Astrocyte of the spinal cord (primary cell): Measurements from ENCODE around the gene SRRT.

Experiments
- DNase-seq: peaks from one replicate; pipeline ENCODE4 v3.0.0; 2011; ENCODE audit warnings: low read depth, low spot score
- H3K4me3 ChIP-seq: 2 replicates; pipeline ENCODE4 v1.5.1; 2011; ENCODE audit warnings: low read depth, mild to moderate bottlenecking, low read length, moderate library complexity
- in situ Hi-C: cut with HindIII; loops from 2 replicates; pipeline ENCODE4 v1.10.0; 2017; ENCODE audit warnings: low sequenced_read_pairs
- TF ChIP-seq, protein P1 (sequence below): IDR thresholded peaks from 2 replicates; pipeline ENCODE4 v1.5.1; 2012; ENCODE audit warnings: low read depth, mild to moderate bottlenecking, low read length, inconsistent platforms

SRRT gene, protein sequence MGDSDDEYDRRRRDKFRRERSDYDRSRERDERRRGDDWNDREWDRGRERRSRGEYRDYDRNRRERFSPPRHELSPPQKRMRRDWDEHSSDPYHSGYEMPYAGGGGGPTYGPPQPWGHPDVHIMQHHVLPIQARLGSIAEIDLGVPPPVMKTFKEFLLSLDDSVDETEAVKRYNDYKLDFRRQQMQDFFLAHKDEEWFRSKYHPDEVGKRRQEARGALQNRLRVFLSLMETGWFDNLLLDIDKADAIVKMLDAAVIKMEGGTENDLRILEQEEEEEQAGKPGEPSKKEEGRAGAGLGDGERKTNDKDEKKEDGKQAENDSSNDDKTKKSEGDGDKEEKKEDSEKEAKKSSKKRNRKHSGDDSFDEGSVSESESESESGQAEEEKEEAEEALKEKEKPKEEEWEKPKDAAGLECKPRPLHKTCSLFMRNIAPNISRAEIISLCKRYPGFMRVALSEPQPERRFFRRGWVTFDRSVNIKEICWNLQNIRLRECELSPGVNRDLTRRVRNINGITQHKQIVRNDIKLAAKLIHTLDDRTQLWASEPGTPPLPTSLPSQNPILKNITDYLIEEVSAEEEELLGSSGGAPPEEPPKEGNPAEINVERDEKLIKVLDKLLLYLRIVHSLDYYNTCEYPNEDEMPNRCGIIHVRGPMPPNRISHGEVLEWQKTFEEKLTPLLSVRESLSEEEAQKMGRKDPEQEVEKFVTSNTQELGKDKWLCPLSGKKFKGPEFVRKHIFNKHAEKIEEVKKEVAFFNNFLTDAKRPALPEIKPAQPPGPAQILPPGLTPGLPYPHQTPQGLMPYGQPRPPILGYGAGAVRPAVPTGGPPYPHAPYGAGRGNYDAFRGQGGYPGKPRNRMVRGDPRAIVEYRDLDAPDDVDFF

DNA sequence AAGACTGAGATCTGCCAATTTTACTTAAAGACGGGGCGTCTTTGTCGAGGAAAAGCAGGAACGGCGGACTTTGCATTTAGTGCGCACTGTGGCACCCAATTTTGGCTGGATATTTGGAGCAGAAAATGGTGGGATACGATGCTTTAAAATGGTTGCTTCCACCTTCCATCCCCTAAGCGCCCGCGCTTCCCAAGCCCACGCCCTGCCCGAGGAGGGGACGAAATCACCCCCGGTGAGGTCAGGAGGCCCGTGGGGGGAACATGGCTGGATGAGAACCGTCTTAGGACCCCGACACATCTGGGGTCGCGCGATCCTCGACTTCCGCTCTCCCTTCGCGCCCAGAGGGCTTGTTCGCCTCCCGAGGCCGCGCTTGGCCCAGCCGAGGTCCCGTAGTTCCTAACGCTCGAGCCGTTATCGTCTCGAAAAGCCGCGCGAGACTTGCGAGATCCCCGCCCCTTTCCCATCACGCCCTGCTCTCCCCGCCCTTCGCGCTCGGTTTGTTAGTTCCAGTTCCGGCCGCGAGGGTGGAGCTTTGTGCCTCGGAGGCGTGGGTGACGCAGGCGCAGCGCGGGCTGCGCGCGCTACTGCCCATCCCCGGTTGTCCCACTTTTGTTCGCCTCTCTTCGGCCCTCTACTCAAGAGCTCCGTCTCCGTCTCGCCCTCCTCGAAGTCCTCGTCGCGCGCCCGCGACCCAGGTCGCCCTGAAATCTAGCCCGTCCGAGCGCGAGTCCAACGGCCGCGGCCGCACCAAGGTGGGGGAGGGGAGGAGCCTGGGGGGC, at the start of gene SRRT:
SRRT (plus strand) TSS at position 527 of the 779 bp plus-strand sequence. CDS start 488 bp downstream, outside the sequence.
- in situ Hi-C loops = no loop called here
- H3K4me3 ChIP-seq = peak within 1 kb of the TSS; percentile 97
- TF ChIP-seq, protein P1, sequence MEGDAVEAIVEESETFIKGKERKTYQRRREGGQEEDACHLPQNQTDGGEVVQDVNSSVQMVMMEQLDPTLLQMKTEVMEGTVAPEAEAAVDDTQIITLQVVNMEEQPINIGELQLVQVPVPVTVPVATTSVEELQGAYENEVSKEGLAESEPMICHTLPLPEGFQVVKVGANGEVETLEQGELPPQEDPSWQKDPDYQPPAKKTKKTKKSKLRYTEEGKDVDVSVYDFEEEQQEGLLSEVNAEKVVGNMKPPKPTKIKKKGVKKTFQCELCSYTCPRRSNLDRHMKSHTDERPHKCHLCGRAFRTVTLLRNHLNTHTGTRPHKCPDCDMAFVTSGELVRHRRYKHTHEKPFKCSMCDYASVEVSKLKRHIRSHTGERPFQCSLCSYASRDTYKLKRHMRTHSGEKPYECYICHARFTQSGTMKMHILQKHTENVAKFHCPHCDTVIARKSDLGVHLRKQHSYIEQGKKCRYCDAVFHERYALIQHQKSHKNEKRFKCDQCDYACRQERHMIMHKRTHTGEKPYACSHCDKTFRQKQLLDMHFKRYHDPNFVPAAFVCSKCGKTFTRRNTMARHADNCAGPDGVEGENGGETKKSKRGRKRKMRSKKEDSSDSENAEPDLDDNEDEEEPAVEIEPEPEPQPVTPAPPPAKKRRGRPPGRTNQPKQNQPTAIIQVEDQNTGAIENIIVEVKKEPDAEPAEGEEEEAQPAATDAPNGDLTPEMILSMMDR = peak; percentile 30
- peak; percentile 98 for DNase-seq

DNA sequence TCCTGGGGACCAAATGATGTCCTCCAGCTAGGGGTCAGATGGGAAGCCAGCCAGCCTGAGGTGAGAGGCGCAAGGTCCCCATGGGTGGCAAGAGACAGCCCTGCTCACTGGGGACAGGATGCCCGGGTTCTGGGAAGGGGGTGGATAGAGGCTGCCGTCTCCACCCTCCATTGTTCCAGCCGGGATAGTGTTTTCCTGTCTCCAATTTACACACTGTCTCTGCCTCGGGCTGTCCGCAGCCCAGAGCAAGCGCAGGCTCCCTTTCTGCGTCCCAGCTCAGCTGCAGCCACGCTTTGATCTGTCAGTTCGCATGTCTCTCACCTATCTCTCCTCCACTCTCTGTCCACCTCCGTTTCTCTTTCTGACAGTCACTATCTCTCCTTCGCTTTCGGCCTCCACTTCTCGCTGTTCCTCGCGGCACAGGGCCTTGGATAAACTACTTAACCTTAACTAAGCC, 49.7 kb upstream of the SRRT start:
- TF ChIP-seq, protein P1 = no peak
- in situ Hi-C loops = no loop called here
- no peak for DNase-seq
- H3K4me3 ChIP-seq = peak overlapping the region; percentile 78

DNA sequence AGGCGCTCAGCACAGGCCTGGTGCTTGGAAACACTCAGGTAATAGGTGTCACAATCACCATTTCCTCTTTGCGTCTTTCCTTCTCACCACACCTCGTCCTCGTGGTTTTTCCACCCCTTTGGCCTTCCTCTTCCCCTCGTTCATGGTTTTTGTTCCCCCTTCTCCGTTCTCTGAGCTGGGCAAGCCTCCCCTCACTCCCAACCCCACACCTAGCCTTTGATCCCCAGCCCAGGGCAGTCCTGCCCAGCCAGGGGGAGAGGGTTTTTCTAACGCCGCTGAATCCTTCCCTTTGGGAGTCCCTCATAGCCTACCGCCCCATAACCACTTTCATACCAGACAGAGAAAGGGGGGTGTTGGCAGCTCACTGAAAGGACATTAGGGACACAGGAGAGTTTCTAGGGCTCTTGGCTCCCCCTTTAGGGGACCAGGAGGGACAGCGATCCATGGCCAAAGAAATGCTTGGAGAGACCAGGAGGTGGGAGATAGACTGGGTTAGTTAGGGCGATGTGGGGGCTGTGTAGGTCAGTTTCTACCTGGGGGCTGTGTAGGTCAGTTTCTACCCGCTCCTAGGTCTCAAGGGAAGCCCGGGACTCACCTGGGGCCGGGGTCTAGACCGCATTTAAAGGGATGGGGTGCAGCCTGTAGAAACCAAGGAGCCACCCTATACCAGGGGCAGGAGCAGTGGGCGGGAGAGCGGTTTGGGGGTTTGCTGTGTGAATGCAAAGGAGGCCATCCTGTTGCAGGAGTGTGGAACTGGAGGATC, 49.0 kb upstream of the SRRT start:
- in situ Hi-C loops = no loop called here
- peak overlapping the region; percentile 78 for H3K4me3 ChIP-seq
- TF ChIP-seq, protein P1 = peak; percentile 54
- peak; percentile 50 for DNase-seq

DNA sequence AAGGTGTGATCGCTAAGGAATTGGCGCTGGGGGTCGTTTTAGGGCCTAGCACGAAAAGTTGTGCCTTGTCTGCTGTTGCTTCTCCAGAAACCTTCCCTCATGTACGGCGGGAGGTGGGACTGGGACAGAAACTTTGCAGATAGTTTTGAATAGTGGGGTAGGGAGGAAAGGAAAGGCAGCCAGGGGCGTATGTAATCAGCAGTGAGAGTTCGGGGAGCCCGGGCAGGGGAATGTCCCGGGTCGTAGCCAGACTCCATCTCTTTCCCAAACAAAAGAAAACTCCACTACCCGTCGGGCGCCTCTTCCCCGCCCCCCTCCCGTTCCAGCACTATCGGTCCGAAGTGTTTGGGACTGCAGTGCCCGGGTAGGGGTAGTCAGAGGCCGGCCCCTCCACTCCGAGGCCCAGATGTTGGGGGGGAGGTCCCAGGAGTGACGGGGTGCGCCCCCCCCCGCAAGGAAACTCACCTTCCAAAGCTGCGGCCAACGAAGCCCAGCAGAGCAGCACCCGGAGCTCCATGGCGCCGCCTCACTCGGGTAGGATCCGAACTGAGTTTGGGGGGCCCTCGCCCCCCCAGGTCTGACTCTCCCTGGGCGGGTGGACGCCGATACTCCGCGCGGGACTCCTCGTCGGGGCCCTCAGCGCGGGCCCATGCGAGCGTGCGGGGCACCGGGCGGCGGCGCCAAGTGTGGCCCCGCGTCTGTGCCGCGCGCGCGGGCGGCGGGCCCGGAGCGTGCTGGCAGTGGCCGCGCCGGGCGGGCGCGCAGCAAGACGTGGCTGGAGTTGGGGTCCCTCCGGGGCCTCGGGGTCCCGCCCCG, 48.2 kb upstream of the SRRT start:
- DNase-seq = no peak
- H3K4me3 ChIP-seq = peak overlapping the region; percentile 78
- TF ChIP-seq, protein P1 = no peak
- in situ Hi-C loops = no loop called here

DNA sequence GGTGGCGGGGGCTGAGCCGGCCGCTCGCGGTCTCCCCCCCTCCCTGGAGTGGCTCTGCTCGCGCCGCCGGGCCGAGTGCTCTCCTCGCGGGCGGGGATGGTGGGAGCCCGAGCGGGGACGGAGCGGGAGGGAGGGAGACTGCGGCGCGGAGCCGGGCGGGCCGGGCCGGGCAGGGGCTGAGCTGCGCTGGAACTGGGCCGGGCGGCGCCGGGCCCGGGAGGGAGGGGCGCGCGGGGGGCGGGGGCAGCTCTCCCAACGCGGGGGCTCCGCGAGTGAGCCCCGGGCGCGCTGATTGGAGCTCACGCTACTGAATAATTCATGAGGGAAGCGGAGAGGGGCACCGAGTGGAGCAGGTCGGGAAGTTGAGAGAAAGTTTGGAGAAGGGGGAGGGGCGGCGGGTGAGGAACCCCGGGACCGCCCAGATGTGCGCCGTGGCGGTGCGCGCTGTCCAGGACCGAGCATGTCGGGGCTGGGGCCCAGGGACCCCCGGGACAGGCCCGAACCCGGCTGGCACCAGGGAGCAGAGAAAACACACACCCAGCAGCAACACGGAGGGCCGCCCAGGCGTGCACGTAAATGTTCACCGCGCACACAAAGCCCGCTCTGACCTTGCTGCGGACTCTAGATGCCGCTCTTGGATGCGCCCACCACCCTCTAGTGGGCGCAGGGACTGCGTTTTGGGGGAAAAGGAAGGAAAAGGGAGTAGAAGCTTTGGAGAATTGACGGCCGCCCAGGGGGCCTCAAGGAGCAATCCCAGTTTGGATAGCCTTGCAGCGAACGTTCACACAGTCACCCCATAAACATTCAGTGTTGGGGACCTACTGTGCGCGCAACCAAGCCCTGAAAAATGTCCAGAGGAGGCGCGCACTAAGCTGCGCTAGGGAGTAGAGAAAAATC, 47.3 kb upstream of the SRRT start, which contains the start of gene EPHB4:
EPHB4 (minus strand) TSS at position 194 of the 897 bp plus-strand sequence. CDS start 493 bp downstream, outside the sequence.
- TF ChIP-seq, protein P1 = peak; percentile 68
- peak; percentile 91 for DNase-seq
- H3K4me3 ChIP-seq = peak within 1 kb of the TSS; percentile 78
- in situ Hi-C loops = no loop called here
